Keratinocyte (primary cell): ENCODE measurements around the gene CEP85.

Source experiments
- EZH2 ChIP-seq: IDR thresholded peaks from one replicate; pipeline ENCODE4 v1.6.1; 2012; ENCODE audit warnings: inconsistent platforms, mild to moderate bottlenecking, low read length, moderate library complexity
- TF ChIP-seq, protein P1 (sequence below), 3 experiments: IDR thresholded peaks in 1 of 3; conservative IDR thresholded peaks in 1 of 3; optimal IDR thresholded peaks in 1 of 3; 2 replicates in 2 of 3; 3 replicates in 1 of 3; pipeline versions ENCODE3 to v1.5.1; 2011; ENCODE audit warnings: low read length in 3 of 3, mild to moderate bottlenecking in 3 of 3, moderate library complexity in 2 of 3, control low read depth in 1 of 3, inconsistent platforms in 1 of 3; ENCODE audit not compliant: insufficient read depth in 2 of 3; ENCODE audit errors: extremely low read depth in 1 of 3

DNA sequence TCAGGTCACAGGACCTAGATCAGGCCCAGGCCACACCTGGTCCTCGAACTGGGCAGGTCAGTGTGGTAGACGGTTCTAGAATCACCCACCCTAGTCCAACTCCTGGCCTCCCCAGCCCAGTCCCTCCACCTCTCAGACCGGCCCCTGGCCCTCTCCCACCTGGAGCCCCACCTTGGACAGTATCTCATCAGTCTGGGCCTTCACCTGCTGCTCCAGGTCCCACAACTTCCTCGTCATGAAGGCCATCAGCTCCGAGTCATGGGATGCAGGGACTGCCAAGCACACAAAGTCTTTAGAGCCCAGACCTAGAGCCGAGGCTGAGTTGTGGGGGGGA is 63.8 kb downstream of the CEP85 start:
- TF ChIP-seq, protein P1, sequence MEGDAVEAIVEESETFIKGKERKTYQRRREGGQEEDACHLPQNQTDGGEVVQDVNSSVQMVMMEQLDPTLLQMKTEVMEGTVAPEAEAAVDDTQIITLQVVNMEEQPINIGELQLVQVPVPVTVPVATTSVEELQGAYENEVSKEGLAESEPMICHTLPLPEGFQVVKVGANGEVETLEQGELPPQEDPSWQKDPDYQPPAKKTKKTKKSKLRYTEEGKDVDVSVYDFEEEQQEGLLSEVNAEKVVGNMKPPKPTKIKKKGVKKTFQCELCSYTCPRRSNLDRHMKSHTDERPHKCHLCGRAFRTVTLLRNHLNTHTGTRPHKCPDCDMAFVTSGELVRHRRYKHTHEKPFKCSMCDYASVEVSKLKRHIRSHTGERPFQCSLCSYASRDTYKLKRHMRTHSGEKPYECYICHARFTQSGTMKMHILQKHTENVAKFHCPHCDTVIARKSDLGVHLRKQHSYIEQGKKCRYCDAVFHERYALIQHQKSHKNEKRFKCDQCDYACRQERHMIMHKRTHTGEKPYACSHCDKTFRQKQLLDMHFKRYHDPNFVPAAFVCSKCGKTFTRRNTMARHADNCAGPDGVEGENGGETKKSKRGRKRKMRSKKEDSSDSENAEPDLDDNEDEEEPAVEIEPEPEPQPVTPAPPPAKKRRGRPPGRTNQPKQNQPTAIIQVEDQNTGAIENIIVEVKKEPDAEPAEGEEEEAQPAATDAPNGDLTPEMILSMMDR (optimal IDR thresholded peaks at IDR 0.05 in 1 of 3, IDR thresholded peaks at IDR 0.05 in 1 of 3, conservative IDR thresholded peaks at IDR 0.05 in 1 of 3; ENCODE audit: extremely low read depth in 1 of 3, insufficient read depth in 2 of 3, low read length in 3 of 3) = no peak
- no peak for TF ChIP-seq EZH2
